Measurements from ENCODE around the gene MAVS.
"Not testable (repeated sequence)": the region's sequence is repeated elsewhere in the genome, so short reads cannot be mapped to it uniquely, and the experiment has no call there.

- TF ChIP-seq, protein P1, sequence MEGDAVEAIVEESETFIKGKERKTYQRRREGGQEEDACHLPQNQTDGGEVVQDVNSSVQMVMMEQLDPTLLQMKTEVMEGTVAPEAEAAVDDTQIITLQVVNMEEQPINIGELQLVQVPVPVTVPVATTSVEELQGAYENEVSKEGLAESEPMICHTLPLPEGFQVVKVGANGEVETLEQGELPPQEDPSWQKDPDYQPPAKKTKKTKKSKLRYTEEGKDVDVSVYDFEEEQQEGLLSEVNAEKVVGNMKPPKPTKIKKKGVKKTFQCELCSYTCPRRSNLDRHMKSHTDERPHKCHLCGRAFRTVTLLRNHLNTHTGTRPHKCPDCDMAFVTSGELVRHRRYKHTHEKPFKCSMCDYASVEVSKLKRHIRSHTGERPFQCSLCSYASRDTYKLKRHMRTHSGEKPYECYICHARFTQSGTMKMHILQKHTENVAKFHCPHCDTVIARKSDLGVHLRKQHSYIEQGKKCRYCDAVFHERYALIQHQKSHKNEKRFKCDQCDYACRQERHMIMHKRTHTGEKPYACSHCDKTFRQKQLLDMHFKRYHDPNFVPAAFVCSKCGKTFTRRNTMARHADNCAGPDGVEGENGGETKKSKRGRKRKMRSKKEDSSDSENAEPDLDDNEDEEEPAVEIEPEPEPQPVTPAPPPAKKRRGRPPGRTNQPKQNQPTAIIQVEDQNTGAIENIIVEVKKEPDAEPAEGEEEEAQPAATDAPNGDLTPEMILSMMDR (IDR thresholded peaks at IDR 0.05): not testable (repeated sequence)
- TF ChIP-seq EP300, POLR2A, POLR2AphosphoS5 (IDR thresholded peaks at IDR 0.05): not testable (repeated sequence)
Measured at GRCh38 chr20:3898181-3898580, 51.5 kb downstream of the MAVS start.
